ENCODE measurements around the gene HOXB1. TPM values are rescaled to one million over a fixed set of nuclear protein-coding genes. Genes with fewer than 3 reads are reported as not detected.

HOXB1 gene
- total RNA-seq, 4 donors from 2014 or later = not detected

DNA sequence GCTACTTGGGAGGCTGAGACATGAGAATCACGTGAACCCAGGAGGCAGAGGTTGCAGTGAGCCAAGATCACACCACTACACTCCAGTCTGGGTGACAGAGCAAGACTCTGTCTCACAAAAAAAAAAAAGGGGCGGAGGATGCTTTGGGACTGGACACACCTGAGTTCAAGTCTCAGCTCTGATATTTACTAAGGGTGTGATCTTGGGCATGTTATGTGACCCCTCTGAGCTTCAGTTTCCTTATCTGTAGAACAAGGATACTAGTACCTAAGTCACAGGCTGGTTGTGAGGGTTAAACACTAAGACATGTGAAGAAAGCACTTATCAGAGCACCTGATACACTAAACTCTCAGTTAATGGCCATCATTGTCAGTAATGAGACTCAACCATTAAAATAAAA, 25.9 kb downstream of the HOXB1 start:
- H3K4me1 ChIP-seq = peaks cover 0 to 9% (median 2%) of the 10 kb centered on the region in 4 donors
- no peak for DNase-seq
- no peaks in the 10 kb centered on the region for H3K36me3 ChIP-seq
- no peak overlapping the region for H3K4me3 ChIP-seq
- H3K9me3 ChIP-seq = no peaks in the 10 kb centered on the region
- H3K27me3 ChIP-seq = no peaks in the 10 kb centered on the region
- H3K27ac ChIP-seq = no peak overlapping the region
- TF ChIP-seq, protein P1, sequence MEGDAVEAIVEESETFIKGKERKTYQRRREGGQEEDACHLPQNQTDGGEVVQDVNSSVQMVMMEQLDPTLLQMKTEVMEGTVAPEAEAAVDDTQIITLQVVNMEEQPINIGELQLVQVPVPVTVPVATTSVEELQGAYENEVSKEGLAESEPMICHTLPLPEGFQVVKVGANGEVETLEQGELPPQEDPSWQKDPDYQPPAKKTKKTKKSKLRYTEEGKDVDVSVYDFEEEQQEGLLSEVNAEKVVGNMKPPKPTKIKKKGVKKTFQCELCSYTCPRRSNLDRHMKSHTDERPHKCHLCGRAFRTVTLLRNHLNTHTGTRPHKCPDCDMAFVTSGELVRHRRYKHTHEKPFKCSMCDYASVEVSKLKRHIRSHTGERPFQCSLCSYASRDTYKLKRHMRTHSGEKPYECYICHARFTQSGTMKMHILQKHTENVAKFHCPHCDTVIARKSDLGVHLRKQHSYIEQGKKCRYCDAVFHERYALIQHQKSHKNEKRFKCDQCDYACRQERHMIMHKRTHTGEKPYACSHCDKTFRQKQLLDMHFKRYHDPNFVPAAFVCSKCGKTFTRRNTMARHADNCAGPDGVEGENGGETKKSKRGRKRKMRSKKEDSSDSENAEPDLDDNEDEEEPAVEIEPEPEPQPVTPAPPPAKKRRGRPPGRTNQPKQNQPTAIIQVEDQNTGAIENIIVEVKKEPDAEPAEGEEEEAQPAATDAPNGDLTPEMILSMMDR (IDR thresholded peaks at IDR 0.05) = no peak
- no peak for TF ChIP-seq POLR2A (IDR thresholded peaks at IDR 0.05)

DNA sequence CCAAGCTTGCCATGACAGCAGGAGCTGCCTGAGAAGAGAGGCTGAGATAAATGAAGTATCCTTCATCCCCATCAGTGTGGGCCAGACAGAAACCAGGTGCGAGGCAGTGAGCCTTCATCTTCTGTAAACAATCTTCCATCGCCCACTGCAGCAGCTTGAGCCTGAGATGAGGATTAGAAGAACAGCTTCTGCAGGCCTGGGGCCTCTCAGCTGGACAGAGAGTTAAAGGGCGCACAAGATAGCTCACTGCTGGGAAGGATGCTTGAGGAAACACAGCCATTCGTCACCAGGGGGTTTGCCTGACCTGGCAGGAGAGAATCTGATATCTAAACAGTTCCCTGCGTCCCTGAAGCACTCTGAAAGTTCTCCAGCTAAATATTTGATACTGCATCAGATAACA, 27.1 kb downstream of the HOXB1 start:
- Histone ChIP-seq H3K4me3 (no peak overlapping the region), H3K4me1 (peaks cover 0 to 9% (median 2%) of the 10 kb centered on the region in 4 donors), H3K36me3 (no peaks in the 10 kb centered on the region), H3K9me3 (no peaks in the 10 kb centered on the region), H3K27ac (peak overlapping the region in 1 of 4 donors; percentile 14), H3K27me3 (no peaks in the 10 kb centered on the region)
- TF ChIP-seq, protein P1 (IDR thresholded peaks at IDR 0.05) = no peak
- no peak for TF ChIP-seq POLR2A (IDR thresholded peaks at IDR 0.05)
- DNase-seq = no peak

DNA sequence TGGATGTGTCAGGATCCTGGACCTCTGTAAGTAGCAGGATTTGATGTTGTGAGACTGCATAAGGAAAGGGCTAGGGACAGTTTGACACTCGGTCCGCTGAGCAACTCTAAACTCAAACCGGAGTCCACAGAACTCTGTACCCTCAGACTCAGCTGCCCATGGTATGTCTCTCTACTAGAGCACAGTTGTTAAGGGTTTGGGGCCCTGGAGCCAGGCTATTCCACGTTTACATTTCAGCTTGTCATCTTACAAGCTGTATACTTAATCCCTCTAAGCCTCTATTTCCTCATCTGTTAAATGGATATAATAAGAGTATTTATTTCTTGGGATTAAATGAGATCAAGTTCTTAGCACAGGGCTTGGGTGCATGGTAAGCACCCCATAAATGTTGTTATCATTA, 27.9 kb downstream of the HOXB1 start:
- peaks cover 0 to 9% (median 2%) of the 10 kb centered on the region in 4 donors for H3K4me1 ChIP-seq
- no peak overlapping the region for H3K4me3 ChIP-seq
- TF ChIP-seq POLR2A (IDR thresholded peaks at IDR 0.05) = no peak
- TF ChIP-seq, protein P1 (IDR thresholded peaks at IDR 0.05) = no peak
- no peaks in the 10 kb centered on the region for H3K9me3 ChIP-seq
- H3K27me3 ChIP-seq = no peaks in the 10 kb centered on the region
- DNase-seq = no peak
- no peaks in the 10 kb centered on the region for H3K36me3 ChIP-seq
- H3K27ac ChIP-seq = no peak overlapping the region

DNA sequence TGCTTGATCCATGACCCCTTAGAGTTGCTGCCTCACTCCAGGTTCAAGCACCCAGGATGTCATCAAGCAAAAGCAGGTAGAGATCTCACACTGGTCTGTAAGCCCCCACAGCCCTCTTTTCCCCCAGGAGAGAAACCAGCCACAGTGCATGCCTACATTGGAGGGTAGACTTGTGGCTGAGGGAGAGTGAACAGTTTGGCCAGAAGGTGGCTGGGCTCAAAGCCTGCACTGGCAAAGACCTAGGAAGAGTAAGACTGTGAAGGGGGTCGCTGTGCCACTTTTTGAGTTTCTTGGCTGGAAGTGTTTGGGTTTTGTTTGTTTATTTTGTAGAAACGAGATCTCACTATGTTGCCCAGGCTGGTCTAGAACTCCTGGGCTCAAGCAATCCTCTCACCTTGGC, 28.5 kb downstream of the HOXB1 start:
- peaks cover 0 to 9% (median 2%) of the 10 kb centered on the region in 4 donors for H3K4me1 ChIP-seq
- no peak for DNase-seq
- TF ChIP-seq POLR2A (IDR thresholded peaks at IDR 0.05) = no peak
- TF ChIP-seq, protein P1 (IDR thresholded peaks at IDR 0.05) = no peak
- H3K9me3 ChIP-seq = no peaks in the 10 kb centered on the region
- H3K27ac ChIP-seq = no peak overlapping the region
- H3K27me3 ChIP-seq = no peaks in the 10 kb centered on the region
- no peaks in the 10 kb centered on the region for H3K36me3 ChIP-seq
- no peak overlapping the region for H3K4me3 ChIP-seq

DNA sequence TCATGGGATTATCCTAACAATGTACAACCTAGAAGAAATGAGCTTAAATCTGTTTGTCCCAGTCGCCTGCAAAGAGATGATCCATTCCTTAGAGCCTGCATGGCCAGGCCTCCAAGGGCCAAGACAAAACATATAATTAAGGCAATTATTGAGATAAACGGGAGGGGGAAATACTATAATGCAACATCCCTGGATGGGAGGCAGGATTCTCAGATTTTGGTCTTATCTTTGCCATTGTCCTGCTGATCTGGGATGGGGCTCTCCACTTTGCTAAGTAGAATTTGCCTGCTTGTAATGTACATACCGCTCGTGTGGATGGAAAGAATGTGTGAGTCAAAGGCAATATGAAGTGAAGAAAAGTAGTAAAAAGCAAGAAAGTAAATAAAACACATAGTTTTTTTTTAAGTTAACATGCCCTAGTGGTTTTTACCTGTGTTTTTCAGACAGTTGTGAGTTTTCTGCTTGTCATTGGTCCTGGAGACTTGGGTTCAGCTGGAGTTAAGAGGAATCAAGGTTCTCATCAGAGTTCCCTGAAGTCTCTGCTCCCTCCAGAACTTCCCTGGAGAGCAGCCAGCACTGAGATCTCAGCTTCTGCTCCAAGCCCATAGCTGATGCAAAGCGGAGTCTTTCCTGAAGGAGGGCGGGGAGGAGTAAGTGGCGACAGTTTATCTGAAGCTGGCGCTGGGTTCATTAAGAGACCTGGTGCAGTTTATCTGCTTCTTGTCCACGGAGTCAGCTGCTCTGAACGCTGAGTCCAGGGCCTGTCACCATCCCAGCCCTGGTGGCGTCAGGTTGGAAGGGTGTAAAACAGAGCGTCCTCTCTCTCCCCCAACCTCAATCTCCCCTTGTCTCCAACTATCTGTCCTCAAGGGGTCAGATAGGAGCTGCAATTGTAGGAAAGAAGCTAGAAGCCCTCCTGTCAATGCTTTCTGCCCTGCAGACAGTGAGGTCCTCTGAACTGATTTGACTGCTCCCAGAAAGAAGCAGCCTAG, 30.1 kb downstream of the HOXB1 start:
- TF ChIP-seq, protein P1 (IDR thresholded peaks at IDR 0.05) = peak in 3 of 6 experiments; percentile 13 to 35 (median 30)
- TF ChIP-seq POLR2A (IDR thresholded peaks at IDR 0.05) = no peak
- Histone ChIP-seq H3K36me3 (no peaks in the 10 kb centered on the region), H3K9me3 (no peaks in the 10 kb centered on the region), H3K4me3 (no peak overlapping the region), H3K27ac (peak overlapping the region in 2 of 4 donors; percentile 19 to 23), H3K27me3 (no peaks in the 10 kb centered on the region), H3K4me1 (peaks cover 0 to 5% (median 2%) of the 10 kb centered on the region in 4 donors)
- DNase-seq = no peak
